OCI-LY3 (cell line): Measurements from ENCODE around the gene TMEM123.

Experiments used
- H2AFZ ChIP-seq: fragments of 200-600, 300-600 bp; shearing (Covaris generic); 2 replicates; pipeline ENCODE4 v1.6.0; 2014; ENCODE audit warnings: antibody characterized with exemption, low read depth, low read length
- H3K27ac ChIP-seq: fragments of 200-600, 300-600 bp; sonication (generic); 2 replicates; pipeline ENCODE4 v1.5.1; 2014; ENCODE audit warnings: mild to moderate bottlenecking, low read length, moderate library complexity, mixed read lengths
- H3K27me3 ChIP-seq: fragments of 200-600, 300-600 bp; sonication (generic); 2 replicates; pipeline ENCODE4 v1.6.1; 2014; ENCODE audit warnings: low read depth, low read length, mixed read lengths
- H3K36me3 ChIP-seq: fragments of 200-600, 300-600 bp; sonication (generic); replicated peaks from 2 replicates; pipeline ENCODE3; 2014; ENCODE audit warnings: low read depth, low read length, mixed read lengths
- H3K4me1 ChIP-seq: fragments of 300-600, 200-600 bp; sonication (generic); 2 replicates; pipeline ENCODE4 v1.6.1; 2014; ENCODE audit warnings: low read length, mixed read lengths
- H3K4me2 ChIP-seq: fragments of 200-600, 300-600 bp; sonication (generic); 2 replicates; pipeline ENCODE4 v1.6.1; 2014; ENCODE audit warnings: low read length, mixed read lengths
- H3K4me3 ChIP-seq: fragments of 300-600, 200-600 bp; sonication (generic); 2 replicates; pipeline ENCODE4 v1.5.1; 2014; ENCODE audit warnings: antibody characterized with exemption, mild to moderate bottlenecking, low read length, moderate library complexity
- H3K79me2 ChIP-seq: fragments of 300-600, 200-600 bp; shearing (Covaris generic); 2 replicates; pipeline ENCODE4 v1.6.1; 2014; ENCODE audit warnings: mild to moderate bottlenecking, low read length, mixed read lengths
- H3K9ac ChIP-seq: fragments of 300-600, 200-600 bp; shearing (Covaris generic); 2 replicates; pipeline ENCODE4 v1.6.0; 2014; ENCODE audit warnings: mild to moderate bottlenecking, low read length, moderate library complexity
- H3K9me3 ChIP-seq: fragments of 200-600, 300-600 bp; shearing (Covaris generic); 2 replicates; pipeline ENCODE4 v1.6.1; 2014; ENCODE audit warnings: low read length, mixed read lengths; ENCODE audit not compliant: insufficient read depth
- H4K20me1 ChIP-seq: fragments of 200-600, 300-600 bp; sonication (generic); 2 replicates; pipeline ENCODE4 v1.6.1; 2016; ENCODE audit warnings: low read length, mixed read lengths; ENCODE audit not compliant: insufficient read depth
- EZH2phosphoT487 ChIP-seq: fragments of 200-600 bp; shearing (Covaris generic); IDR thresholded peaks from 2 replicates; pipeline ENCODE4 v1.6.1; 2018; ENCODE audit warnings: antibody characterized with exemption, mixed run types, low read depth
- TF ChIP-seq, protein P1 (sequence below): fragments of 200-600, 300-600 bp; sonication (generic); IDR thresholded peaks from 2 replicates; pipeline ENCODE4 v1.5.1; 2014; ENCODE audit warnings: antibody characterized with exemption, low read length, low read depth

The TMEM123 gene

DNA sequence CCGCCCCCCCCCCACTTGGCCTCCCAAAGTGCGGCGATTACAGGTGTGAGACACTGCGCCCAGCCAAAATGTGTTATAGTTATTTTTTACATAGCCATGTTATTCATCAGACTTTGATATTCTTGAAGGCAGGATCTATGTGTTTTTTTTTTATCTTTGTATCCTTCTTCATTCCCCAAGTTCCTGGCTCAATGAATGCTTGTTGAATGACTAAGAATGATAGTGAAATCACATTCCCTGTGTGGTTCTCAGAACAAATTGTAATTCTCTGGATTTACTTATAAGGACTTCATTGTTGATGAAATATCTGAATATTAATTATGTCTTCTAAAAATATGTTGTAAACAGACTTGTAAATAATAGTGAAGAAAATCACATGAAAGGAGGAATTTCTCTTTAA, 44.5 kb upstream of the TMEM123 start:
- H3K9ac ChIP-seq = no peak overlapping the region
- no peaks in the 10 kb centered on the region for H4K20me1 ChIP-seq
- H3K27ac ChIP-seq = no peak overlapping the region
- H2AFZ ChIP-seq = no peak overlapping the region
- no peak overlapping the region for H3K4me3 ChIP-seq
- peaks cover 30% of the 10 kb centered on the region for H3K27me3 ChIP-seq
- no peaks in the 10 kb centered on the region for H3K9me3 ChIP-seq
- H3K4me1 ChIP-seq = peaks cover 16% of the 10 kb centered on the region
- H3K4me2 ChIP-seq = no peak overlapping the region
- no peaks in the 10 kb centered on the region for H3K36me3 ChIP-seq
- TF ChIP-seq, protein P1, sequence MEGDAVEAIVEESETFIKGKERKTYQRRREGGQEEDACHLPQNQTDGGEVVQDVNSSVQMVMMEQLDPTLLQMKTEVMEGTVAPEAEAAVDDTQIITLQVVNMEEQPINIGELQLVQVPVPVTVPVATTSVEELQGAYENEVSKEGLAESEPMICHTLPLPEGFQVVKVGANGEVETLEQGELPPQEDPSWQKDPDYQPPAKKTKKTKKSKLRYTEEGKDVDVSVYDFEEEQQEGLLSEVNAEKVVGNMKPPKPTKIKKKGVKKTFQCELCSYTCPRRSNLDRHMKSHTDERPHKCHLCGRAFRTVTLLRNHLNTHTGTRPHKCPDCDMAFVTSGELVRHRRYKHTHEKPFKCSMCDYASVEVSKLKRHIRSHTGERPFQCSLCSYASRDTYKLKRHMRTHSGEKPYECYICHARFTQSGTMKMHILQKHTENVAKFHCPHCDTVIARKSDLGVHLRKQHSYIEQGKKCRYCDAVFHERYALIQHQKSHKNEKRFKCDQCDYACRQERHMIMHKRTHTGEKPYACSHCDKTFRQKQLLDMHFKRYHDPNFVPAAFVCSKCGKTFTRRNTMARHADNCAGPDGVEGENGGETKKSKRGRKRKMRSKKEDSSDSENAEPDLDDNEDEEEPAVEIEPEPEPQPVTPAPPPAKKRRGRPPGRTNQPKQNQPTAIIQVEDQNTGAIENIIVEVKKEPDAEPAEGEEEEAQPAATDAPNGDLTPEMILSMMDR = no peak
- no peak for TF ChIP-seq EZH2phosphoT487
- no peaks in the 10 kb centered on the region for H3K79me2 ChIP-seq

DNA sequence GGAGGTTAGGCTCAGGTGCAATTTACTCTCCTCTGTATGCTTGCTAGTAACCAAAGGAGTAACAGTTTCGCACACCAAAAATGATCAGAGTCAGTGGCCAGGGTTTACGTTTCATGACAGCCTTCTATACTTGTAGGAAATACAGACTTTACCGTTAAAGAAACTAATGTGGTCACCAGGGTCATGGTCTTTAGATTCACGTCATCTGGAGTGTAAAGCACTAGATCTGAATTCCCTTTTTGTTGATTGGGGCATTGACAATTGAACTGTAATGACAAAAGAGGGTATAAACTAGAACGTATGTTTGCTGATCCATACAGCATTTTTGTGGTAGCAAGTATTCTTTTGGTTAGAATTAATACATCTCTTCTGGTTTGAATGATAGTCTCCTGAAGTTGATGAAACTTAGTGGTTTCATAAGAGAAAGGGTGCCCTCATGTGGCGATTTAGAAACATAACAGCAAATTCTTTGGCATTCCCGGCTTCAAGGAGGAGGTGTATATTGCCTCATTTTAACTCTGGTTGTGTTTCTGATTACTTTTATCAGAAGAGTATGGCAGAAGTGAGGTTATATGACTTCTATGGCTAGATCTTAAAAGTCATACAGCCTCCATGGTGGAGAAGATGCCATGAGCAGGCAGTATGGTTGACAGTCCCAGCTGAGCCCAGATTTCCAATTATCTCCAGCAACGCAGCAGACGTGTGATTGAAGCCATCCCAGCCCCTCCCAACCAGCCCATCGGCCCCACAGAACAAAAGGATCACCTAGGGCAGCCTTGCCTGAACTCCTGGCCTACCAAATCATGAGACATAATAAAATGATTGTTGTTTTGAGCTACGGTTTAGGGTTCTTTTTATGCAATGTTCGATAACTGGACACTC, 42.8 kb upstream of the TMEM123 start:
- peak overlapping the region; percentile 64 for H3K4me2 ChIP-seq
- peak overlapping the region; percentile 60 for H3K4me3 ChIP-seq
- no peak overlapping the region for H3K9ac ChIP-seq
- no peaks in the 10 kb centered on the region for H4K20me1 ChIP-seq
- H3K27ac ChIP-seq = no peak overlapping the region
- H2AFZ ChIP-seq = no peak overlapping the region
- no peaks in the 10 kb centered on the region for H3K79me2 ChIP-seq
- H3K9me3 ChIP-seq = no peaks in the 10 kb centered on the region
- H3K27me3 ChIP-seq = peaks cover 38% of the 10 kb centered on the region
- no peaks in the 10 kb centered on the region for H3K36me3 ChIP-seq
- TF ChIP-seq, protein P1 = peak; percentile 68
- no peak for TF ChIP-seq EZH2phosphoT487
- peaks cover 21% of the 10 kb centered on the region for H3K4me1 ChIP-seq

DNA sequence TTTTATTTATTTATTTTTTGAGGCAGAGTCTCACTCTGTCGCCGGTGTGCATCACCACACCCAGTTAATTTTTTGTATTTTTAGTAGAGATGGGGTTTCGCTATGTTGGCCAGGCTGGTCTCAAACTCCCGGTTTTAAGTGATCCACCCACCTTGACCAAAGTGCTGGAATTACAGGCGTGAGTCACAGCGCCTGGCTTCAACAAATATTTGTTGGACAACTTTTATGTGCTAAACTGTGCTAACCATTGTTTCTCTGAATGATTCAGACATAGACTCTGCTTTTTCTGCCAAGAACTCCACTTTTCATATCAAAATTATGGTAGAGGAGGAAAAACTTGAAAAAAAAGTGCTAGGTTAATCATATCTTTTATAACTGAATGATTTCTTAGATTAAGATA, 41.7 kb upstream of the TMEM123 start:
- H3K9ac ChIP-seq = no peak overlapping the region
- H2AFZ ChIP-seq = no peak overlapping the region
- H3K79me2 ChIP-seq = no peaks in the 10 kb centered on the region
- TF ChIP-seq, protein P1 = no peak
- TF ChIP-seq EZH2phosphoT487 = no peak
- H3K27ac ChIP-seq = no peak overlapping the region
- peaks cover 34% of the 10 kb centered on the region for H3K27me3 ChIP-seq
- H3K4me3 ChIP-seq = no peak overlapping the region
- H3K4me2 ChIP-seq = no peak overlapping the region
- H3K9me3 ChIP-seq = no peaks in the 10 kb centered on the region
- no peaks in the 10 kb centered on the region for H3K36me3 ChIP-seq
- H4K20me1 ChIP-seq = no peaks in the 10 kb centered on the region
- peaks cover 27% of the 10 kb centered on the region for H3K4me1 ChIP-seq

DNA sequence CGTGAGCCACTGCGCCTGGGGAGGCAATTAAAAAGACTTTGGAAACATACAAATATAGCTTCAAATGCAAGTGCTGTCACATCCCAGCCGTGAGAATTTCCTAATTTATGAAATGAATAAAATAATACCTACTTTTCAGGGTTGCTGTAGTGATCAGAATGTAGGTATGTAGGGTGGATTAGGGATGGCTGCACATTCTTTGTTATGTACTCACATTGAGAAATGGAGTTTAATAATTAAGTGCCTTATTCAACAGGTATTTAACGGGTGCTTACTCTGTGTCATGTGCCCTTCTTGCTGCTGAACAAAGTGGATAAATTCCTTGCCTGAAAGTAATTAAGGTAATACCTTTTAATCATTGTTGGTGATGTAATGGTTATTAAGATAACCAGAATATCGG, 41.0 kb upstream of the TMEM123 start:
- H3K27me3 ChIP-seq = peaks cover 34% of the 10 kb centered on the region
- H3K9me3 ChIP-seq = no peaks in the 10 kb centered on the region
- no peaks in the 10 kb centered on the region for H3K79me2 ChIP-seq
- H2AFZ ChIP-seq = no peak overlapping the region
- H3K27ac ChIP-seq = no peak overlapping the region
- no peak overlapping the region for H3K9ac ChIP-seq
- H3K4me2 ChIP-seq = no peak overlapping the region
- no peaks in the 10 kb centered on the region for H4K20me1 ChIP-seq
- TF ChIP-seq, protein P1 = no peak
- no peak for TF ChIP-seq EZH2phosphoT487
- H3K4me1 ChIP-seq = peaks cover 34% of the 10 kb centered on the region
- no peaks in the 10 kb centered on the region for H3K36me3 ChIP-seq
- no peak overlapping the region for H3K4me3 ChIP-seq
